Psoas muscle (tissue), 8 donors: ENCODE data around the gene TSHZ2. TPM values are rescaled to one million over a fixed set of nuclear protein-coding genes. Genes with fewer than 3 reads are reported as not detected.

Experiments used
- ATAC-seq, 4 donors: fragments of 200-7000 bp; cut with Tn5 transposase; one replicate each; pipeline ENCODE4 v1.9.1; 2020; ENCODE audit warnings: moderate library complexity in 3 of 4, mild to moderate bottlenecking in 2 of 4
- DNase-seq, 2 donors: peaks; one replicate each; pipeline ENCODE4 v3.0.0-alpha.2; 2020
- H3K27ac ChIP-seq: fragments of 200-600 bp; one replicate; pipeline ENCODE4 v1.8.0; 2022
- H3K27me3 ChIP-seq, 3 donors: fragments of 200-600 bp in 1 of 3; one replicate each; pipeline versions ENCODE4 v1.6.1 to v1.8.0; 2013 to 2022; ENCODE audit warnings: low read length in 2 of 3, mild to moderate bottlenecking in 2 of 3, moderate library complexity in 1 of 3; ENCODE audit not compliant: insufficient read depth in 3 of 3
- H3K36me3 ChIP-seq, 2 donors: fragments of 200-600 bp in 1 of 2; one replicate each; pipeline versions ENCODE4 v1.6.1 to v1.8.0; 2013 to 2022; ENCODE audit warnings: low read depth in 1 of 2, mild to moderate bottlenecking in 1 of 2, moderate library complexity in 1 of 2; ENCODE audit not compliant: insufficient read depth in 1 of 2
- H3K4me1 ChIP-seq: fragments of 200-600 bp; one replicate; pipeline ENCODE4 v1.8.0; 2022
- H3K4me3 ChIP-seq: fragments of 200-600 bp; one replicate; pipeline ENCODE4 v1.8.0; 2022; ENCODE audit warnings: mild to moderate bottlenecking
- H3K9me3 ChIP-seq: fragments of 200-600 bp; one replicate; pipeline ENCODE4 v1.8.0; 2022
- WGBS, 3 donors: extraction: QIAGEN DNeasy Blood & Tissue Kit; methylation state at CpG; one replicate each; pipeline versions ENCODE4 v1.1.6 to v1.1.7; 2013; 5-methylcytosine and 5-hydroxymethylcytosine counted together
- intact Hi-C, 2 donors: fragments of 100-400 bp; cut with DNase I; formaldehyde crosslinking; loops; one replicate each; pipeline versions ENCODE4 v1.11.0 to v1.14.2; 2022
- polyA plus RNA-seq, 3 donors: library from polyadenylated mRNA; stranded (reverse); fragments of 200-250 nt; gene quantifications; one replicate each; pipeline ENCODE4 v1.2.3, GENCODE V29; 2013
- total RNA-seq, 4 donors: library from RNA; stranded (reverse); fragmentation: NEBNext Ultra II Directional in 2 of 4; extraction: Animal tissue kit (Norgen Biotek cat#: 25700) in 2 of 4; gene quantifications; one replicate each; pipeline versions ENCODE4 v1.2.1 to v1.2.4, GENCODE V29; 2021 to 2023
- TF ChIP-seq, protein P1 (sequence below): fragments of 200-600 bp; IDR thresholded peaks from one replicate; pipeline ENCODE4 v1.8.0; 2022; ENCODE audit warnings: antibody characterized with exemption
- donor health status: healthy with polysubstance abuse.
- donor health status: DM: no; HTN: no; CAD: no; lungs with moderate emphysema.
- donor health status: Bipolar disorder and iron deficiency.
- donor health status: healthy.
- donor health status: DM: yes; HTN: yes; CAD: no.
- donor health status: DM: no; HTN: no; CAD: no.
- donor health status: DM: no; HTN: no; CAD: no.
- donor health status: DM: yes; HTN: yes; CAD: no.

Gene TSHZ2
- total and polyA plus RNA-seq, 7 donors = 0.39 to 7.5 (median 1.9) TPM

DNA sequence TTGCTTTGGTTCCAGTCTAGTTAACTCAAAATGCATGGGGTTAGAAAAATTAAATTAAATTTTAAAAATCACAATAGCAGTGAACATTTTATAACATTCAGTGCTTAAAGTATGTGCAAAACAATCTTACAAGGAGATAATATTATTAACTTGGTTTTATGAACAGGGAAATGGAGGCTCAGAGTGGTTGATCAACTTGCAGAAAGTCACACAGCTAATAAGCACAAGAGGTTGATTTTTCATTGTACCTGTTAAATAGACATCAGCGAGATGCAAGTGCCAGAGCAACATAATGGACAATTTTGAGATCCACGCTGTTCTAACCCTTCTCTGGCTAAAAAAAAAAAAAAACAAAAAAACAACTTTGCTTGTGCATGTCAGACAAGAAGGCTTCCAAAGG, 219.8 kb downstream of the TSHZ2 start:
- WGBS, 3 donors = 80 to 88% (median 85%) methylated on average over 2 of the region's 2 CpGs
- intact Hi-C loops = no loop called here

DNA sequence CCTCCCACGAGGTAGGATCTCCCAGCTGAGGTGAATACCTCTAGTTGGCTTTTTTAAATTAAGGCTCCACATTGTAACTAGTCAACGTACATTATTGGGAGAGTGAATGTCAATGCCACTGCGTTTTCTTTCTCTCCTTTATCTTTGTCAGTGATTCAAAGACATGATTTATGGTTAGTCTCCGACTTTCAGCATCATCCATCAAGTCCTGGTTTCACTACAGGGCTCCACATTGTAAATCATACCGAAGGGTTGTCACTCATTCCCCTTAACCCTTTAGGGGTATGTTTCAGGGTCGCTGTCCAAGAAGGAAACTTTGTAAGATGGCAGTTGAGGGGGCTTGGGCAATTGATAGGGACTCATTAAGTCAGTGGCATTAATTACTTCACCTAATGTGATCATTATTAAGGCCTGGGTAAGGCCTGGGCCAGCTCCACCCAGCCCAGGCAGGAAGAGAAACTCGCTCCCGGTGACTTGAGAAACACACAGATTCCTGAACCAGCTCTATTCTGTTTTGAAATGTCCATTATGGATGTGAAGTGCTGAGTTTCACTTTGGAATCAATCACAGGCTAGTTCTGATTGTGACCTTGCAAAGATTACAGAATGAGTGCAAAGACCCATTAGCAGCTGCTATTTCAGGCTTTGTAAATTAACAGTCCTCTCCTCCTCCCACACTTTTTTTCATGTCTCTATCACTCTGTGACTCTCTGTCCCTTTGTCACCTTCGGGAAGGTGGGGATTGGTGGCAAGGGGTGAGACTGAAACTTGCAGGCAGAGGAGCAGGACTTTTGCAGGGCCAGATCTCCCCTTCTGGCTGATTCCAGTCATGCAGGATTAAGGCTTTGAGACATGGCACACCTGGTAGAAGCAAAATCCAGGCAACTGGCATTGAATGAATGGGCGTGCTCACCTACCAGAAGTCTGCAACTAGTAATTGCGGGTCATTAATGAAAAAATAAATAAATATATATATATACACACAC, 222.4 kb downstream of the TSHZ2 start:
- intact Hi-C loops = no loop called here
- Histone ChIP-seq H3K9me3 (no peaks in the 10 kb centered on the region), H3K36me3 (no peaks in the 10 kb centered on the region), H3K4me3 (no peak overlapping the region), H3K4me1 (no peaks in the 10 kb centered on the region), H3K27me3 (no peaks in the 10 kb centered on the region), H3K27ac (no peak overlapping the region)
- TF ChIP-seq, protein P1, sequence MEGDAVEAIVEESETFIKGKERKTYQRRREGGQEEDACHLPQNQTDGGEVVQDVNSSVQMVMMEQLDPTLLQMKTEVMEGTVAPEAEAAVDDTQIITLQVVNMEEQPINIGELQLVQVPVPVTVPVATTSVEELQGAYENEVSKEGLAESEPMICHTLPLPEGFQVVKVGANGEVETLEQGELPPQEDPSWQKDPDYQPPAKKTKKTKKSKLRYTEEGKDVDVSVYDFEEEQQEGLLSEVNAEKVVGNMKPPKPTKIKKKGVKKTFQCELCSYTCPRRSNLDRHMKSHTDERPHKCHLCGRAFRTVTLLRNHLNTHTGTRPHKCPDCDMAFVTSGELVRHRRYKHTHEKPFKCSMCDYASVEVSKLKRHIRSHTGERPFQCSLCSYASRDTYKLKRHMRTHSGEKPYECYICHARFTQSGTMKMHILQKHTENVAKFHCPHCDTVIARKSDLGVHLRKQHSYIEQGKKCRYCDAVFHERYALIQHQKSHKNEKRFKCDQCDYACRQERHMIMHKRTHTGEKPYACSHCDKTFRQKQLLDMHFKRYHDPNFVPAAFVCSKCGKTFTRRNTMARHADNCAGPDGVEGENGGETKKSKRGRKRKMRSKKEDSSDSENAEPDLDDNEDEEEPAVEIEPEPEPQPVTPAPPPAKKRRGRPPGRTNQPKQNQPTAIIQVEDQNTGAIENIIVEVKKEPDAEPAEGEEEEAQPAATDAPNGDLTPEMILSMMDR = no peak
- WGBS, 3 donors = 57 to 67% (median 58%) methylated on average over 11 of the region's 11 CpGs
- no peak for ATAC-seq
- no peak for DNase-seq

More for the DNA sequence above, 219.8 kb downstream of the TSHZ2 start:
- TF ChIP-seq, protein P1 = no peak
- Histone ChIP-seq H3K36me3 (no peaks in the 10 kb centered on the region), H3K27ac (no peak overlapping the region), H3K9me3 (no peaks in the 10 kb centered on the region), H3K27me3 (no peaks in the 10 kb centered on the region), H3K4me1 (no peaks in the 10 kb centered on the region), H3K4me3 (no peak overlapping the region)
- no peak for DNase-seq
- no peak for ATAC-seq

DNA sequence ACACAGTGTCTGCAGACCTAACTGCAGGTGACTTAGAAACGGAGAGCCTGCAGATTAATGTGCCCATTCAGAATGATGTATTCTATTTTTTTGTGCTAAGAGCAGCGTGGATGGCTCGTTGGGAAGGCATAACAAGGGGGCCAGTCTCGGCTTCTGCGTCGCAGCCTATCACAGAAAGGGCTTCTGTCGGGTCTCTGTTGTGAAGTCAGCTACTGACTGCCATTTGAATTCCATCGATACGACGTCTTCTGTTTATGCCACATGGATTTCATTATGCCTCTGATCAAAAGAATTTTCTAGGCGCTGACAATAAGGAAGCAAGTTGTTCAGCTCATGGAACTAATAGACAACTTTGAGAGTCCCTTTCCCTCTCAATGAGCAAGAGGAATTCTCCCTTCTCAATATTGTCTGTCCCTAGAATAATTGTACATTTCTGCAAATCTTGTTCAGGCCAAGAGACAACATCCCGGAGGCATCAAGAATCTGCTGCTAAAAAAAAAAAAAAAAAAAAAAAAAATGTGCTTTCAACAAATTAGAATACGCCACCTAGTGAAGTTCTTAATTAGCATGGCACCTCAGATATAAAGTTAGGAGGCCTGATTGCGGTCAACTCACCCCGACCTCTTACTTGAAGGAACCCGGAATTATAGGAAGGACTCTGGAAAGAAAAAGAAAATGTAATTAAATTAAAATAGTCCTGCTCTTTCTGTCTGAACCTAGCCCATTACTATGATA, 223.9 kb downstream of the TSHZ2 start:
- intact Hi-C loops = no loop called here
- Histone ChIP-seq H3K4me1 (no peaks in the 10 kb centered on the region), H3K4me3 (no peak overlapping the region), H3K27me3 (no peaks in the 10 kb centered on the region), H3K27ac (no peak overlapping the region), H3K36me3 (no peaks in the 10 kb centered on the region), H3K9me3 (no peaks in the 10 kb centered on the region)
- ATAC-seq (no peak), DNase-seq (no peak)
- TF ChIP-seq, protein P1 = no peak
- WGBS, 3 donors = 59 to 68% (median 61%) methylated on average over 16 of the region's 16 CpGs

DNA sequence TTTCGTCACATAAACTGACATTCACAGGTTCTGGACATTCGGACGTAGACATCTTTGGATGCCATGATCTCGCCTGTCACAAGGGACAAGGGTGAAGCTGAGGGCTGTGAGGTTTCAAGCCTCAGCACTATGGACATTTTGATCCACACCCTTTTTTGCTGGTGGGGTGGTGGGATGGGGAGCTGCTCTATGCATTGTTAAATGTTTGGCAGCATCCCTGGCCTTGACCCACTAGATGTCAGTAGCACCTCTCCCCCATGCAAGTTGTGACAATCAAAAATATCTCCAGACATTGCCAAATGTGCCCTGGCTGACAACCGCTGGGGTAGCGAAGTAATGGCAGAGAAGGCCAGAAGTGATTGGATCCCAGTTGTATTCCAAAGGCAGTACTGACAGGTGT, 229.4 kb downstream of the TSHZ2 start:
- ATAC-seq = no peak
- intact Hi-C loops = no loop called here

More for the DNA sequence above, 229.4 kb downstream of the TSHZ2 start:
- DNase-seq = no peak
- no peaks in the 10 kb centered on the region for H3K36me3 ChIP-seq
- WGBS, 3 donors = 80 to 88% (median 84%) methylated on average over 6 of the region's 6 CpGs
- H3K4me1 ChIP-seq = no peaks in the 10 kb centered on the region
- H3K4me3 ChIP-seq = no peak overlapping the region
- TF ChIP-seq, protein P1 = no peak
- no peaks in the 10 kb centered on the region for H3K27me3 ChIP-seq
- H3K27ac ChIP-seq = no peak overlapping the region
- no peaks in the 10 kb centered on the region for H3K9me3 ChIP-seq
